Measurements from ENCODE around the gene KIAA1586. TPM values are rescaled to one million over a fixed set of nuclear protein-coding genes. Genes with fewer than 3 reads are reported as not detected.
"Not testable (repeated sequence)": the region's sequence is repeated elsewhere in the genome, so short reads cannot be mapped to it uniquely, and the experiment has no call there.

The KIAA1586 gene
- total RNA-seq, 2 donors from 2014 or later = 12.1 to 12.4 TPM

DNA sequence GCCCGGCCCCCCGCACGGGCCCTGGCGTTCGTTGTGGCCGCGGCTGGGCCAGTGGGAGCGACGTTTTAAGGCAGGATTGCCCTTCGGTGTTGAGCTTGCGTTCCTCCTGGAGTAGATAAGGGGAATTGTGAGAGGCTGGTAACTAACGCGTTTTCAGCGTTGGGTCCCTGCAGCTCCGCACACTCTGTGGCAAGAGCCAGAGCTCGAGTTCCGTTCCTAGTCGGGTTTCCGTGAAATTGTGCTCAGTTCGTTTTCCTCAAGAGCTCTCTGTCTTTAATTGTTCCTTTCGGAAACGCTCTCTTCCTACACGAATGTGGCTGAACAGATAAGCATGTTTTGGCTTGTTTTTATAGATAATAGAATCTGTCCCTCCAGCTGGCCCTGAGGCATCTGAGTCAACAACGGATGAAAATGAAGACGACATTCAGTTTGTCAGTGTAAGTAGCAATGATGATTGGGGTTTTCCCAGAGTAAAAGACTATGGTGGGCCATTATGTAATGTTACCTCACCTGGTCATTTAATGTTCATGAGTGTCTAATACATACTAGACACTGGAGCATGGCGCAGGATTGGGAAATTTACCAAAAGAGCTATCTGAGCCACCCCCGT lies 44.1 kb downstream of the KIAA1586 start:
- peaks cover 36% of the 10 kb centered on the region for H3K4me1 Mint-ChIP-seq (ENCODE audit: low read depth)
- DNase-seq; H3K9me3 Mint-ChIP-seq; H3K27me3 Mint-ChIP-seq (ENCODE audit: low read depth); H3K27ac Mint-ChIP-seq: not testable (repeated sequence)
- peak; percentile 1 to 3 for ATAC-seq (replicated peaks in 1 of 2)
- H3K4me3 Mint-ChIP-seq = peak overlapping the region; percentile 74 to 85
- peaks cover 0 to 20% of the 10 kb centered on the region in 2 donors for H3K36me3 Mint-ChIP-seq (ENCODE audit: insufficient read depth in 2 of 2)

DNA sequence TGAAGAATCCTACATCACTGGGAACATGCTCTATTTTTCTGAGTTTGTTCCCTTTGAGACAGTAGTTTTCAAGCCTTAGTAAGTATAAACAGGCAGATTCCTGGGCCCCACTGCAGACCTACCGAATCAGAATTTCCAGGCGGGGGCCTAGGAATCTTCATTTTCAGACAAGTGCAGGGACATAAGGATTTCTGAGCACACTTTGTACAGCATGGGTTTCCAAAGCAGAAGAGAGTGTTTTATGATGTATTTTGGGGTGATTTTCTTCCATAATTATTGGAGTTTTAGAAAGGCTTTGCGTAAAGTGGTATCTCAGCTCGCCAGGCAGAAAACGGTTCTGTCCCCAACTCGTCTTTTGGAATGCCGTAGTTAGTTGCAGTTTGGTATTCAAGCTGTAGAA lies 44.9 kb downstream of the KIAA1586 start:
- not testable (repeated sequence) for H3K27me3 Mint-ChIP-seq (ENCODE audit: low read depth); H3K9me3 Mint-ChIP-seq; ATAC-seq (replicated peaks in 1 of 2); DNase-seq
- H3K4me3 Mint-ChIP-seq = peak overlapping the region; percentile 84 to 90
- peaks cover 36% of the 10 kb centered on the region for H3K4me1 Mint-ChIP-seq (ENCODE audit: low read depth)
- peak overlapping the region; percentile 34 for H3K27ac Mint-ChIP-seq
- peaks cover 0 to 20% of the 10 kb centered on the region in 2 donors for H3K36me3 Mint-ChIP-seq (ENCODE audit: insufficient read depth in 2 of 2)

DNA sequence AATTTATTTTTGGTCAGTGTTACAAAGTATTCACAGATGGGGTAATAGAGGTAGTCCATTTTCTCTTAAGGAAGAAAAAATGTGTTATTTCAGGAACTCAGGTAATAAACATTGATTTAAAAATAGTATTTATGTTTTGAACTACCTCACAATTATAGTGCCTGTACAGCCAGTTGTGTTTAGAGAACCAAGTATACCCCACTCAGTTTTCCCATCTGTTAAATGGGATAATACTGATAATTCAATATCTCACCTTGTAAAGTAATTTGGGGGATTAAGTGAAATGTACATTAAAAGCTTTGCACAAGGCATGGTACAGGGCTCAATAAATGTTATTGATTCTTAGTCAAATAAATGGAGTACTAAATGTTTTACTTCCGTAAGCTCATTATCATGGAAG lies 48.2 kb downstream of the KIAA1586 start:
- peaks cover 0 to 1% of the 10 kb centered on the region in 2 donors for H3K9me3 Mint-ChIP-seq
- H3K4me3 Mint-ChIP-seq = no peak overlapping the region
- H3K4me1 Mint-ChIP-seq (ENCODE audit: low read depth) = peaks cover 46% of the 10 kb centered on the region
- ATAC-seq (replicated peaks in 1 of 2) = no peak
- no peak for DNase-seq
- no peaks in the 10 kb centered on the region for H3K27me3 Mint-ChIP-seq (ENCODE audit: low read depth)
- H3K27ac Mint-ChIP-seq = no peak overlapping the region
- H3K36me3 Mint-ChIP-seq (ENCODE audit: insufficient read depth in 2 of 2) = peaks cover 6 to 35% of the 10 kb centered on the region in 2 donors

DNA sequence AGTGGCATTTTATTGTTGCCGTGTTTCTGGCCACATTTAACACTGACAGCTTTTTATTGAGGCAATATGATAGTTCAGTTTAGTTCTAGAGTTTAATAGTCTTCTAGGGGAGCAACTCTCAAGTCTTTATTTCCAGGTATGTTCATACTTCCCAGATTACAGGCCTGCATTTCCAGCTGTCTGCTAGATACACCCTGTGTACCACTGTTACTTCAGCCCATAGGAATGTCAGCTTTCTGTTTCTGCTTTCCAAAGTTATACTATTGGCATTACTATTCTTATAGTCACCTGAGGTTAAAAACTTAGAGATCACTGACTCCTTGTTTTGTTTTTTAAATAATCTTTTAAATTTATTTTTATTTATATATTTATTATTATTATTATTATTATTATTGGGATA lies 51.1 kb downstream of the KIAA1586 start:
- no peak for DNase-seq
- peaks cover 15 to 50% of the 10 kb centered on the region in 2 donors for H3K36me3 Mint-ChIP-seq (ENCODE audit: insufficient read depth in 2 of 2)

DNA sequence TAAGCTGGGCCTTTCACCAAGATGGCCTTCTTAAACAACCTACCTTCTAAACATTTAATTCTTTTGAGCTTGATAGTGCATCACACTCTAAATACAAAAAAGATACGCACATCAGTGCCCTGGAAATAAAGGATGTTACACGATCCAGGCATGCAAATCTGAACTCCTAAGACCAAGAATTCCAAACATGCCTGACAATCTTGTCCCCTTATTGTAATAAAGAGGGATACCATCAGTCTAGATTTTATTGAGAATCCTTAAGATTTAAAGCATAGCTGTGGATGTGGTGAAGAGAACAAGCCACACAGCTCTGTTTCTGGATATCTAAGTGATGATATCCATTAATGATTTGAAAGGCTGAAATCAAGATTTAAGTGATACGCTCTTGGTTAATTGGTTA lies 56.5 kb downstream of the KIAA1586 start:
- Mint-ChIP-seq H3K4me3 (no peak overlapping the region), H3K4me1 (ENCODE audit: low read depth) (peaks cover 28% of the 10 kb centered on the region), H3K36me3 (ENCODE audit: insufficient read depth in 2 of 2) (peaks cover 17 to 51% of the 10 kb centered on the region in 2 donors), H3K27me3 (ENCODE audit: low read depth) (no peaks in the 10 kb centered on the region), H3K27ac (no peak overlapping the region), H3K9me3 (peaks cover 0 to 1% of the 10 kb centered on the region in 2 donors)
- no peak for DNase-seq
- ATAC-seq (replicated peaks in 1 of 2) = no peak

More for the DNA sequence above, 51.1 kb downstream of the KIAA1586 start:
- Mint-ChIP-seq H3K27me3 (ENCODE audit: low read depth) (no peaks in the 10 kb centered on the region), H3K4me1 (ENCODE audit: low read depth) (peaks cover 28% of the 10 kb centered on the region), H3K9me3 (peaks cover 0 to 1% of the 10 kb centered on the region in 2 donors), H3K27ac (no peak overlapping the region), H3K4me3 (no peak overlapping the region)
- ATAC-seq (replicated peaks in 1 of 2) = no peak

DNA sequence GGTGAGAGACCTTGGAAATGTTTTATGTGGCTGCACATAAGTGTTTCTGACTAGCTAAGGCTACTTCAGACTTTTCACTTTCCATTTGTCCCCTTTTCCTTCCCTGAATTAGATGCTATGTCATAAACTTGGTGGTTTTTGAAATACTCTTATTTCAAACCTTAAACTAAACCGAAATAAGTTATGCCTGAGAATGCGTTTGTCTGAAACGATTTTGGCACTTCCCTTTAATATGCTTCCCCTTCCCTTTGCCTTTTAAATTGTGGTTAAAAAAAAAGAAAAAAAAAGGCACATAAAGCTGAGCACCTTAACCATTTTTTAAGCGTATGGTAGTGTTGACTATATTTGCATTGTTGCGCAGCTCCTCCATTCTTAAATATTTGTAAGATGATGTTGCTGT lies 57.8 kb downstream of the KIAA1586 start:
- Mint-ChIP-seq H3K36me3 (ENCODE audit: insufficient read depth in 2 of 2) (peaks cover 18 to 48% of the 10 kb centered on the region in 2 donors), H3K27me3 (ENCODE audit: low read depth) (no peaks in the 10 kb centered on the region), H3K9me3 (no peaks in the 10 kb centered on the region), H3K4me1 (ENCODE audit: low read depth) (peaks cover 30% of the 10 kb centered on the region), H3K4me3 (no peak overlapping the region), H3K27ac (no peak overlapping the region)
- no peak for ATAC-seq (replicated peaks in 1 of 2)
- no peak for DNase-seq

Other genes starting within 250 kb of the KIAA1586 start
- under 1 TPM; 0.32 to 0.48 TPM for gene BEND6, start 91.6 kb upstream of the KIAA1586 start, total RNA-seq
- gene ZNF451, start 43.5 kb downstream of the KIAA1586 start, total RNA-seq = 10 to 100 TPM; 73.8 to 76.2 TPM
- 1 to 10 TPM; 5.5 to 5.8 TPM for gene BAG2, start 125.6 kb downstream of the KIAA1586 start, total RNA-seq
- 1 to 10 TPM; 2.0 to 2.2 TPM for gene RAB23, start 175.6 kb downstream of the KIAA1586 start, total RNA-seq